Activated naive CD4-positive, alpha-beta T cell treated with anti-CD3 and anti-CD28 coated beads, Interleukin-2, amount 50 U/mL, for 24 hours (primary cell): ENCODE measurements around the gene SALL2.
"Not testable (repeated sequence)": the region's sequence is repeated elsewhere in the genome, so short reads cannot be mapped to it uniquely, and the experiment has no call there.

Source experiments
- H3K27ac Mint-ChIP-seq: one replicate; pipeline ENCODE4 v1.8.0; 2021; ENCODE audit warnings: mild to moderate bottlenecking, mixed read lengths
- H3K27me3 Mint-ChIP-seq: one replicate; pipeline ENCODE4 v1.8.0; 2021; ENCODE audit warnings: mixed read lengths
- H3K36me3 Mint-ChIP-seq: one replicate; pipeline ENCODE4 v1.8.0; 2021; ENCODE audit warnings: mixed read lengths
- H3K4me1 Mint-ChIP-seq: one replicate; pipeline ENCODE4 v1.8.0; 2021; ENCODE audit warnings: mixed read lengths
- H3K4me3 Mint-ChIP-seq: one replicate; pipeline ENCODE4 v1.8.0; 2021; ENCODE audit warnings: mild to moderate bottlenecking, mixed read lengths
- H3K9me3 Mint-ChIP-seq: one replicate; pipeline ENCODE4 v1.8.0; 2021; ENCODE audit warnings: mixed read lengths

Gene SALL2

DNA sequence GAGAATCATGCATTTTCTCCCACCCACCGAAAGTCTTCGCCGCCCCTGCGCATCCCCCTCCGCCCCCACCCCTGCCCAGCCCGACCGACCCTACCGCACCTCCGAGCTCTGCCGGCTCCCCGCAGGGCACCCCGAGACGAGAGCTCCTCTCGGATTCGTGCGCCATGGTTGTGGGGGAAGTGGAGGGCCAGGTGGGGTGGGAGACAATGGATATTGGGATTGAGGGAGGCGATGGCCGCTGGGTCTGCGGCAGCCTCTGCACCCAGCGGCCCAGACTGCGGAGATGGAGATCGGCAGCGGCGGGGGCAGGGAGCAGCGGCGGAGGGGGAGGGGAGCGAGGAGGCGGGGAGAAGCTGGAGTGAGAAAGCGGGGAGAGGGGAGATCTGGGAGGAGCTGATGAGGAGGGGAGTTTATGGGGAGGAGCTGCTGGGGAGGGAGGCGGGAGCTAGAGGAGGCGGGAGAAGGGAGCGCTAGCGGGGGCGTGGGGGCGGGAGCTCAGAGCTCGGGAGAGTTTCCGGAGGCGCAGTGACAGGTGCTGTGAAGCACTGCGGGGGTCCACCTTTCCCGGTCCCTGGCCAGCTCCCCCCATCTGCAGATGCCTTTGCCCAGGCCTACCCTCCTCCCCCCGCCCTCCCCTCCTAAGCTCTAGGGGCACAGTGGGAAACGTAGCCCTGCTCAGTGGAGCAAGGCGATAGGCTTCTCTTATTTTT lies at the start of gene SALL2:
TSS of gene SALL2 (minus strand) at position 385 of the 710 bp plus-strand sequence. CDS start at position 166, 219 bp downstream.
- H3K4me1 Mint-ChIP-seq: peaks cover 22% of the 10 kb centered on the region
- H3K36me3 Mint-ChIP-seq: no peaks in the 10 kb centered on the region
- no peaks in the 10 kb centered on the region for H3K9me3 Mint-ChIP-seq
- peak within 1 kb of the TSS; percentile 48 for H3K27ac Mint-ChIP-seq
- no peaks in the 10 kb centered on the region for H3K27me3 Mint-ChIP-seq
- peak within 1 kb of the TSS; percentile 83 for H3K4me3 Mint-ChIP-seq

DNA sequence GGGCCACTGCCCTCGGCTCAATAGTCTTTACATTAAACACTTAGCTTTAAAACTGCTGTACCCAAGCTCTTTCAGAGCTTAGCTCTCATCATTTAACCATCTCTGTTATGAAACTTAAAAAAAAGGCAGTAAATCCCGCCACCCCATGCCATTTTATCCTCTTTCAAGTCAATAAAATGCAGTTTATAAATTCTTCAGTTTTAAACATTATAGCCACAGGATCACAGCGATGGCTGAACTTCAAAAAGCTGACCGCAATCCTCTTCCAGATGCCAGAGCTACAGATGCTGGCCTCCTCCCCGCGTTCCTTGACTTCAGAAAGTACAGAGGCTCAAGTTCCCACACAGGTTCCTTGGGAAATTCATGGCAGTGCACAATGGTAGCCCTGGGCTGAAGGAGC lies 49.5 kb upstream of the SALL2 start:
- H3K9me3 Mint-ChIP-seq: no peaks in the 10 kb centered on the region
- no peak overlapping the region for H3K4me3 Mint-ChIP-seq
- peaks cover 3% of the 10 kb centered on the region for H3K27me3 Mint-ChIP-seq
- H3K27ac Mint-ChIP-seq: no peak overlapping the region
- no peaks in the 10 kb centered on the region for H3K36me3 Mint-ChIP-seq
- H3K4me1 Mint-ChIP-seq: no peaks in the 10 kb centered on the region

DNA sequence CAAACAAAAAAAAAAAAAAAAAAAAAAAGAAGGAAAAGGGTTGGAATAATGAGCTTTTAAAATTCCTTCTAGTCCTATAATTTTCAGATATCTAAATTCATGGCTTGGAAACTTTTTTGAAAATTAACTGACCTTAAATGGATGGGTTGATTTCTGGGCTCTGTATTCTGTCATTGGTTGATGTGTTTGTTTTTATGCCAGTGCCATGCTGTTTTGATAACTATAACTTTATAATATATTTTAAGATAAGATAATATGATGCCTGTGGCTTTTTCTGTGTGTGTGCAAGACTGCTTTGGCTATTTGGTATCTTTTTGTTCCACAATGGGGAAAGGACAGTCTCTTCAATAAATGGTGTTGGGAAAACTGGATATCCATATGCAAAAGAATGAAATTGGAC lies 46.5 kb upstream of the SALL2 start:
- Mint-ChIP-seq H3K27ac (no peak overlapping the region), H3K4me1 (no peaks in the 10 kb centered on the region), H3K4me3 (no peak overlapping the region), H3K36me3 (no peaks in the 10 kb centered on the region), H3K27me3 (peaks cover 3% of the 10 kb centered on the region), H3K9me3 (no peaks in the 10 kb centered on the region)

DNA sequence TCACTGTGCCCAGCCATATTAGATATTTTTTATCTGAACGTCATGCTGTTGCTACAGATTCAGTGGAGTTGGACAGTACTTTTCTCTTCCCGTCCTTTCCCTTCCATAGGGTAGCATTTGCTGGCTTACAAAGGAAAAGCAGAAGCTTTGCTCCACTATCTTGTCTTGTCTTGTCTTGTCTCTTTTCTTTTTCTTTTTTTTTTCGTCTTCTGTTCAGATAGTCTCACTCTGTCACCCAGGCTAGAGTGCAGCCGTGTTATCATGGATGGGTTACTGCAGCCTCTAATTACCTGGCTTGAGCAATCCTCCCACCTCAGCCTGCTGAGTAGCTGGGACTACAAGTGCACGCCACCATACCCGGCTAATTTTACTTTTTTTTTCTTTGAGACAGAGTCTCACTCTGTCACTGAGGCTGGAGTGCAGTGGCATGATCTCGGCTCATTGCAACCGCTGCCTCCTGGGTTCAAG lies 32.6 kb upstream of the SALL2 start:
- H3K4me3 Mint-ChIP-seq: no peak overlapping the region
- no peak overlapping the region for H3K27ac Mint-ChIP-seq
- H3K4me1 Mint-ChIP-seq: peaks cover 7% of the 10 kb centered on the region
- no peaks in the 10 kb centered on the region for H3K9me3 Mint-ChIP-seq
- H3K27me3 Mint-ChIP-seq: no peaks in the 10 kb centered on the region
- no peaks in the 10 kb centered on the region for H3K36me3 Mint-ChIP-seq

DNA sequence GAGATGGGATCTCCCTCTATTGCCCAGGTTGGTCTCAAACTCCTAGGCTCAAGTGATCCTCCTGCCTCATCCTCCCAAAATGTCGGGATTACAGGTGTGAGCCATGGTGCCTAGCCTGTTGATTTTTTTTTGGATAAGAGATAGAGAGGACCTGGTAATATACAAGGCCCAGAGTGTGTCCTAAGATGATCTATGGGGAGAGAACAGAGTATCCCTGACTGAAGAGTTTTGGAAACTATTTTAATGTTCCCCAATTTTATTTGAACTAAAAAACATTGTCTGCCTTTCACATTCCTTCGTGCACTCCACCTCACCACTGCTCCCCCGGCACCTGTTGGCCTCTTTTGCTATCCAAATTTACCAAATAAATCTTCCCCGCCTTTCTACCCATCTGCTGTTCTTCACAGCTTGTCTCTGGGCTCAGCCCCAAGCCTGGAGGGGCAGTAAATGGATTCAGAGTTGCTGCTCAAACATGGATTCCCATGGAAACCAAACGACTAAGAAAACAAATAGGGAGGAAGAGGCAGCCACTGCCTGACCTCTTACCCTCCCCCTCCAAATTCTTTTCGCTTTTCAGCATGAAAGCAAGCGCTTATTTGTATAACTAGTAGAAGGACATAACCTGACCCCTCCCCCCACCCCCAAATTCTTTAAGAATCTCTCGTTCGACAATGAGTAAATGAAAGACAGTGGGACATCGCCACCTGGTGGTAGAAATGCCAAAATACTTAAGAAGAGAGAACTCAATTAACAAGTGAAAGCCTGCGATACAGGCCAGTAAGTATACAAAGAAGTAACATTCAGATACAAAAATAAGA lies 31.1 kb upstream of the SALL2 start:
- H3K4me1 Mint-ChIP-seq: peaks cover 7% of the 10 kb centered on the region
- H3K36me3 Mint-ChIP-seq: no peaks in the 10 kb centered on the region
- no peaks in the 10 kb centered on the region for H3K27me3 Mint-ChIP-seq
- no peaks in the 10 kb centered on the region for H3K9me3 Mint-ChIP-seq
- H3K27ac Mint-ChIP-seq: no peak overlapping the region
- H3K4me3 Mint-ChIP-seq: no peak overlapping the region

DNA sequence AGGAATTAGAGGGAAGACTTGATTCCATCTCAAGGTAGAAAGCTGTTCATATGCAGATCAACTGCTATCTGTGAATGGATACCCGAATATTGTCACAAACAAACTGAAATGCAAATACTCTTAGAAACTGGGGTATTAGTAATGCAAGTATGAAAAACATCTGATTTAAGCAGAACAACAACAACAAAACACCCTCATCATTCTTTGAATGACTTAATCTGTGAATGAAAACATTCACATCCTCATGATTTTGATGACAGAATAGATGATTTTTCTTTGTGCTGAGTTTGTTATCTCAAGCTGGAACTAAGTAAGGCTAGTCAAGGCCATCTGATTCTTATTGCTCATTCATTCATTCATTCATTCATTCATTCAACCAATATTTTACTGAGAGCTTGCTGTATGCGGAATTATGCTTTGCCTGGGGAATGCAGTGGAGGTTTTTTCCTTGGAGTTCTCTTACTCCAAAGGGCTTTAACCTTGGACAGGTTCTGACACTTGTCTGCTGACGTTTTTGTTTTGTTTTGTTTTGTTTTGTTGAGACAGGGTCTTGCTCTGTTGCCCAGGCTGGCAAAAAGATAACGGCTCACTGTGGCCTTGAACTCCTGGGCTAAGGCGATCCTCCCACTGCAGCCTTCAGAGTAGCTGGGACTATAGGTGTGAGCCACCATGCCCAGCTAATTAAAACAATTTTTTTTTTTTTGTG lies 30.4 kb upstream of the SALL2 start:
- Mint-ChIP-seq H3K36me3 (no peaks in the 10 kb centered on the region), H3K4me1 (peaks cover 7% of the 10 kb centered on the region), H3K9me3 (no peaks in the 10 kb centered on the region), H3K27ac (no peak overlapping the region), H3K27me3 (no peaks in the 10 kb centered on the region), H3K4me3 (no peak overlapping the region)

DNA sequence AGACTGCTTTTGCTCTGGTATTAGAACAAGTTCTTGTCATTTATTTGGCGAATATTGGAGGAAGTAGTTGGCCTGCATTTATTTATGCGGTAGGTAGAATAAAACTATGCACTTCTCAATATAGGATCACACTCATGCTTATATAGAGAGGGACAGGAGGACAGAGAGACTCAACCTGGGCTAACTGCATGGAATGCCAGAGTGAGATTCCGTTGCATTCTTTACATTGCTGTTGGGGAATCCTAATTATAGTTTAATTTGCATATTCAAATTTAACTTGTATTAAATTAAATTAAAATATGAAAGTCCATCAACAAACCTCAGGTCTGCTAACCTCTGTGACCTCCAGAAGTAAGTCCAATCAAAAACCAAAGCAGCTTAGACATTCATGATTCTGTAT lies 27.1 kb upstream of the SALL2 start:
- peaks cover 7% of the 10 kb centered on the region for H3K4me1 Mint-ChIP-seq
- H3K4me3 Mint-ChIP-seq: no peak overlapping the region
- no peaks in the 10 kb centered on the region for H3K27me3 Mint-ChIP-seq
- no peaks in the 10 kb centered on the region for H3K9me3 Mint-ChIP-seq
- H3K36me3 Mint-ChIP-seq: no peaks in the 10 kb centered on the region
- H3K27ac Mint-ChIP-seq: no peak overlapping the region

DNA sequence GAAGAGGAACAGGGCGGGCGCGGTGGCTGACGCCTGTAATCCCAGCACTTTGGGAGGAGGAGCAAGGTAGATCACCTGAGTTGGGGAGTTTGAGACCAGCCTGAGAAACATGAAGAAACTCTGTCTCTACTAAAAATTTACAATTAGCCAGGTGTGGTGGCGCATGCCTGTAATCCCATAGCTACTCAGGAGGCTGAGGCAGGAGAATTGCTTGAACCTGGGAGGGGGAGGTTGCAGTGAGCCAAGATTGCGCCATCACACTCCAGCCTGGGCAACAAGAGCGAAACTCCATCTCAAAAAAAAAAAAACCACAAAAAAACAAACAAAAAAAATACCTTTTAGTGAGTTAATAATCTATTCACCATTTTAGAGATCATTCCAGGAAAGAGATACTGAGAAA lies 18.4 kb upstream of the SALL2 start:
- not testable (repeated sequence) for H3K9me3 Mint-ChIP-seq, H3K27me3 Mint-ChIP-seq, H3K4me1 Mint-ChIP-seq, H3K4me3 Mint-ChIP-seq, H3K27ac Mint-ChIP-seq, H3K36me3 Mint-ChIP-seq

DNA sequence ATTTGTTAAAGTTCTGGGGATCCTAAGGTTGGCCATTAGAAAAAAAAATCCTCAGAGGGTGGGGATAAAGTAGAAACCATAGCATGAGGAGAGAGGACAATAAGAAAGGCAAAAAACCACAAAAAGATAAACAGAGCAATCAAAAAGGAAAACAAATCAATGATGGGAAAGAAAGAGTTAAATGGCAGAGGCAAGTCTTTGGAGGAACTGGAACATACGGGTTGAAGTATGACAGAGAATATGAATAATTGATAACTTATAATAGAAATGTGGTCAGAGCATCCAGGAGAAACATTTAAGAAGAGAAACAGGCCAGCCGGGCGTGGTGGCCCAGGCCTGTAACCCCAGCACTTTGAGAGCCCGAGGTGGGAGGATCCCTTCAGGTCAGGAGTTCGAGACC lies 17.8 kb upstream of the SALL2 start:
- H3K4me1 Mint-ChIP-seq: no peaks in the 10 kb centered on the region
- no peaks in the 10 kb centered on the region for H3K9me3 Mint-ChIP-seq
- H3K27me3 Mint-ChIP-seq: peaks cover 11% of the 10 kb centered on the region
- H3K36me3 Mint-ChIP-seq: peaks cover 2% of the 10 kb centered on the region
- no peak overlapping the region for H3K27ac Mint-ChIP-seq
- no peak overlapping the region for H3K4me3 Mint-ChIP-seq

DNA sequence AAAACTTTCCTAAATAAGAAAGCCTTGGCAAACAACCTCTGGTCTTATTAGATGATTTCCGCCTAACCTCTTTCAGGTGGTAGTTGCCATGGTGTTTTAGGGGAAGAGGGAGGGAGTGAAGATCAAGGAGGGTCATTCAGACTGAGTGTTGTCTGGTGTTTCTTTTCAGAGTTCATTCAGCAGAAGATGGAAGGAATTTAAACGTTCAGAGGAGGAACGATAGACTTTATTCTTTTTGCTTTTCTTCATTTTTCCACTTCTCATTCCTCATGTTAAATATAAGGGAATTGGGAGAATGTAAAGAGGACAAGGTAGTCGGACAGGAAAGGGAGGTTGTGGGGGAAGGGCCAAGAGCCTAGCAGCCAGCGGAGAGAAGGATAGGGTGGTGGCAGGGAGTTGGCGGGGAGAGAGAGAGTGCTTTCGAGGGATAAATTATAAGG lies 17.4 kb upstream of the SALL2 start:
- Mint-ChIP-seq H3K4me3 (no peak overlapping the region), H3K27me3 (peaks cover 14% of the 10 kb centered on the region), H3K36me3 (peaks cover 2% of the 10 kb centered on the region), H3K9me3 (no peaks in the 10 kb centered on the region), H3K27ac (no peak overlapping the region), H3K4me1 (no peaks in the 10 kb centered on the region)

DNA sequence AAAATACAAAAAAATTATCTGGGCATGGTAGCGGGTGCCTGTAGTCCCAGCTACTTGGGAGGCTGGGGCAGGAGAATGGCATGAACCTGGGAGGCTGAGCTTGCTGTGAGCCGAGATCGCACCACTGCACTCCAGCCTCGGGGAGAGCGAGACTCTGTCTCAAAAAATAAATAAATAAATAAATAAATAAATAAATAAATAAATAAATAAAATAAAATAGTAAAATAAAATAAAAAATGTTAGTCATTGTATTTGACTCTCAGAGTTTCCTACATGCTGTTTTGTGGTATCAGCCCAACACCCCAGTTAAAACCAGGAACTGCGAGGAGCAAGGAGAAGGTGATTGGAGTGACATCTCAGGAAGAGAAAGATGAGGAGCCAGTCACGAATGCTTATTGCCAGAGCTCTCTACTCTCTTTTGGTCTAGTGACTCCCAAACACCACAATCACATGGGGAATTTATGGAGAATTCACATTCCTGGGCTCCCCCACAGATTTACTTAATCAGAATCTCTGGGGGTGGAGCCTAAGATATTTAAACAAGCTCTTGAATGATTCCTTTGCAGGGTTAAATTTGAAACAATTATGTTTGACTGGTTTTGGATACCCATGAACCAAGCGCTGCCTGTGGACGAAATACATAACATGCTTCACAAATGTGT lies 15.4 kb upstream of the SALL2 start:
- Mint-ChIP-seq H3K27me3 (peaks cover 24% of the 10 kb centered on the region), H3K9me3 (no peaks in the 10 kb centered on the region), H3K4me3 (no peak overlapping the region), H3K4me1 (peaks cover 5% of the 10 kb centered on the region), H3K27ac (no peak overlapping the region), H3K36me3 (peaks cover 4% of the 10 kb centered on the region)

DNA sequence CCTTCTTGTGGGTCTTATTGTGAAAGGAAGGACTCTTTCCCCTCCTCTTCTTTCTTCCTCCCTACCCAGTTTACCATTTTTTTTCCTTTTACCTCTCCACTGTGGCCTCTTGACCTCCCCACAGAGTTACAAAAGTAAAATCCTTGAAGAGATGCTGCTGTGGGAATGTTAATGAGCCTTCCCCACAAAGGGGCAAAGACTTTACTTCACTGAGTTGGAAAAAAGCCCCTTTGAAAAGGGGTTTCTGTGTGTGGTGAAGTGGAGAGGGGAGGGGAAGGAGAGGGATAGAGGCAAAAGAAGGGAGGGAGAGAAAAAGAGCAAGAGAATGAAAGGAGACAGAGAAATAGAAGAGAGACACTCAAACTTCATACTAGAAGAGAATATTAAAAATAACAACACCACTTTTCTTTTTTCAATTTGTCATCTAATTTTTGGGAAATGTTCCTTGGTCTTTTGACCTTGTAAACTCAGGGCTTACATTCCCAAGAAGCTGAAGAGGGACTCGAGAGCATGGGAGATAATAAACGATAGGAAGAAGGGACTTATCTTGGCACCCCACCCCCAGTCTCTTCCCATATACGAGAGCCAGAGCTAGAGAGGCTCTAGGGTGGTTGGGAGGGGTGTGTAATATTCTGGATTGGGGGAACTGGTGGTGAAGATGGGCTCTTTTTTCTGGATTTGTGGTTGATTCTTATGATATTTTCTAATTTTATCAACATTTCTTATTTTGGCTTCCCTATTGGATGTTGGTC lies 13.2 kb upstream of the SALL2 start:
- Mint-ChIP-seq H3K4me1 (peaks cover 9% of the 10 kb centered on the region), H3K36me3 (peaks cover 8% of the 10 kb centered on the region), H3K9me3 (no peaks in the 10 kb centered on the region), H3K27ac (no peak overlapping the region), H3K4me3 (no peak overlapping the region), H3K27me3 (peaks cover 36% of the 10 kb centered on the region)

DNA sequence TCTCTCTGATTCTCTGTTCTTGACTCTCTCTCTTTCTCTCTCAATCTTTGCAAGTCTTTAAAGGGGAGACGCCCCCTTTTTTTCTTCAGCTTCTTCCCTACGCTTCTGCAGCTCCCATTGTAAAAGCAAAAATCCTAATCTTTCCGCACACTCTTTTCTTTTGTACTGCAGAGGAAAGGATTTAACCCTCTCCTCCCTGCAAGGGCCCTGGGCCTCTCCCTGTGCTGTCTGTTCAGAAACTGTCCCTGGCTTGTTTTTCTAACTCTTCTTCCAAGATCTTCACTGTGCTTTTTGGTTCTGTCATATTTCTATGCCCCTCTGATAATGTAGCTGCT lies 10.9 kb upstream of the SALL2 start:
- Mint-ChIP-seq H3K27ac (no peak overlapping the region), H3K9me3 (no peaks in the 10 kb centered on the region), H3K36me3 (peaks cover 6% of the 10 kb centered on the region), H3K27me3 (peaks cover 36% of the 10 kb centered on the region), H3K4me3 (no peak overlapping the region), H3K4me1 (peaks cover 9% of the 10 kb centered on the region)

DNA sequence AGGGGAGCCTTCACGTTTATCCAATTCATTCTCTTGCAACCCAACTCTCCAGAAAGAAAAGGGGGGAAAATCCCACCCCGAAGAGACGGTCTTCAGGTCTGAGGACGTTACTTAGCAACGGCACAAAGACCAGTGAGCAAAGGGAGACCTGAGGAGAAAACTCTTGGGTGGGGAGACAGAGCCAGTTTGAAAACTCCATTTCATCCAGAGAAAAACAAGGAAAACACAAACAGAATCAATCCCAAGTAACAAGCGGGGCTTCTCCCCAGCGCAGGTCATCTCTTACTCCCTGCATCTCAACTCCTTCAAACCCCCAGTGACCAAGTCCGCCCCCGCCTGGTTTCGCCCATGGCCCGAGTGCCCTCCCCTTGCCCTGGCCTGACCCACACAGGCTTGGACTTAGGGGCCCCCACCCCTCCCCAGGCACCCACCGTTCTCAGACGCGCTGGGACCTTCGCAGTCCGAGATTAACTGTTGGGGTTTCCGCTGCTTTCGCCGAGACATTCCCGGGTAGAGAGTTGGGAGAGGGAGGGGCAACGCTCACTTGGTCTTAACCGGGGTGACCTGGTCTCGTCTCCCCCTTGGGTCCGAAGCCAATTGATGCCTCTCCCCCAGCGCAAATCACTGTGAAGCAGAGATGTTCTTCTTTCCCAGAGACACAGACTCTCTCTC lies 10.4 kb upstream of the SALL2 start:
- no peak overlapping the region for H3K4me3 Mint-ChIP-seq
- H3K4me1 Mint-ChIP-seq: peaks cover 9% of the 10 kb centered on the region
- peaks cover 36% of the 10 kb centered on the region for H3K27me3 Mint-ChIP-seq
- H3K9me3 Mint-ChIP-seq: no peaks in the 10 kb centered on the region
- peaks cover 6% of the 10 kb centered on the region for H3K36me3 Mint-ChIP-seq
- H3K27ac Mint-ChIP-seq: no peak overlapping the region
